NCI-H1694 treated with DMSO at 0.1 percent for 48 hours (cell line): ENCODE data around the gene MYRIP.
"Not testable (repeated sequence)": the region's sequence is repeated elsewhere in the genome, so short reads cannot be mapped to it uniquely, and the experiment has no call there.

ENCODE experiments used
- DNase-seq: peaks from one replicate; lab custom pipeline; 2025; lab: John Stamatoyannopoulos, UW

Gene MYRIP

DNA sequence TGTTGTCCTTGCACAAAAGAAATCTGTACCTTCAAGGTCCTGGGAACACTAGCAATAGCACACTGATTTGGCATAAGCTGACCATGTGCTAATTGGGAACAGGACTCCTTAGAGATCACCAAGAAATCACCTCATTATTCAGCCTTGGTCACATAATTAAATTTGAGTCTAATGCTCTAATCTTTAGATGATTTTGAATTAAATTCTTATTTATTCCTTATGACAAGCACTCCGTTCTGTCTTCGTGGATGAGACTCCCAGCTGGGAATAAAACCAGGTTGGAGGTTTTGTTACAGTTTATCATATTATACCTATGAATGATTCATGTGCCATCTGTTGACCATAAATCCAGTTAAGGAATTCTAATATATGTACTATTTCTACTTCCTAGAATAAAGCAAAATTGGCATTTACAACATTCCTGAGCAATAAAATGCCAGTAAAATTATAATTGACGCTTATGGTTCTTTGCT, 162.2 kb downstream of the MYRIP start:
- DNase-seq, result no peak

DNA sequence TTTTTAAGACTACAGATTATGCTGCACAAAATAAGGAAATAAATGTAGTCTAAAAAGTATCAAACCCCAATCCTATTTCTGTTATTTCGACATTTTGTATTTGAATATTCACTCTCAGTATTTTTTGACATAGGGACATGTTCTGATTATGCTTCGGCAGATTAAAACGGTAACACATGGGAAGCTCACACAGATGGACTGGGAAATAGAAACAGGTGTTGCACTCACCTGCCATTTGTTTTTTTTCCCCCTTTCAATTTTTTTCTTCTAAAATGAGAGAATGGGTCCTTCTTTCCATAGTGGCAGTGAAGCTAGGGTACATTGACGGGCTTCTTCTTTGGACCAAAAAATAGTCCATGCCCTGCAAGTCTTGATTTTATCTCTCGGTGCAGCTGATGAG, 163.1 kb downstream of the MYRIP start:
- no peak for DNase-seq

DNA sequence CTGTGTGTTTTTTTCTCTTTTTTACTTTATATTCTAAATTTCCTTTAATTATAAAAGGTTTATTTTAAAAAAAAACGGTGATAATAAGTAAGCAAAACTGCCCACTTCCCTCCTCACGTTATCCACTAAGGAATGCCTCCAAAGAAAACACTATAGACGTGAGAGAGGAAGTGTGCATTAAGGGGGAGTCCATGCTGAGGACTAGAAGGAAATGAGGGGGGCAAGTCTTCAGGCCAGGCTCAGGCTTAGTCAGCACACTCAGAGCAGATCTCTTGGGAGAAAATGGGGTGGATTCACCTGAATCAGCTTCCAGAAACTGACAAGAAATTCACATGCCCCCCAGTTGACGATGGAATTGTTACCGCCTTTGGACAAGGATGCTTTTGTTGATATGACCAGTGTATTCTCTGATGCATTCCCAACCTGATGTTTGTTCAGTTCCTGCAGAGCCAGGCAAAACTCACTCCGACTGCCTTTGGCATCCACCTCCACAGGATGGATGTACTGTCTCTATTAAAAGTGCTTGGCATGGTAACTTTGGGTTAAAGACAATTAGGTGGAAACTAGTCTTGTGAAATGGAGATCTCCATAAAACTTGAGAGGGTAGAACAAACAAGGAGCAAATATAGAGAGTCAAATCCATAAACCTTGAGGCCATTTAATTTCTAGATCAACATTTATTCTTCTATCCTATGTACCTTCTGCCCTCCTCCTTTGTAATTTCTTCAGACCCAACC, 167.8 kb downstream of the MYRIP start:
- DNase-seq, result no peak

DNA sequence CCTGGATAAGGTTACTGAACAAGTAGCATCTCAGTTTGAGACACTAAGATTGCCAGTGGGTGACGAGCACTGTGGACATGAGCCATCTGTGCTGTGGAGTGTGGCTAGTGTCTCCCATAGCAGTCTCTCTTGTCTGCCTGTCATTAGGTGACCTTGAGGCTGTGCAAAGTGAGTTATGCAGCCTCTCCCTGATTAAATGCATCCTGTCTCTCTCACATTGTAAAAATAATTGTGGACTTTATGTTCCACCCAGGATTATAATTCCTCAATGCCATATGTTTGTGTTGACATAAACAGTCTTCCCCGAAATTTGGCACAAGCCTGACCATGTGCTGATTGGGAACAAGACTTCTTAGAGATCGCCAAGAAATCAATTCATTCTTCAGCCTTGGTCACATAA, 168.9 kb downstream of the MYRIP start:
- DNase-seq, result no peak

DNA sequence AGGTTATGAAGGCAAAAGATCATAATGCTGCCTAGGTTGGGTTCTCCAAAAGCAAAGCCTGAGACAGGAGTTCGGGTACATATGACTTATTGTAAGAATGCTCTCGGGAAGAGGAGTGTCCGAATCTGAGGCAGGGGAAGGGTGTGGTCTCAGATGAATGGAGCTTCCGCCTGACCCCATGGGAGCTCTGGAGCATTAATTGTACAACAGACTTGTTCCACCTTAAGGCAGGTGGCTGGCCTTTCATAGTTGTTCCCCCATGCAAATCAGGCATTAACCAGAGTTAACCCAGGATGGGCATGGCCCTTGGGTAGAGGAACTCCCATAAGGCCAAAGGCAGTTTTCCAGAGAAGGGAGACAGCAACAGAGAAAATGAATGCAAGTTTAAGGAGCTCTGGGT, 170.6 kb downstream of the MYRIP start:
- DNase-seq, result no peak

DNA sequence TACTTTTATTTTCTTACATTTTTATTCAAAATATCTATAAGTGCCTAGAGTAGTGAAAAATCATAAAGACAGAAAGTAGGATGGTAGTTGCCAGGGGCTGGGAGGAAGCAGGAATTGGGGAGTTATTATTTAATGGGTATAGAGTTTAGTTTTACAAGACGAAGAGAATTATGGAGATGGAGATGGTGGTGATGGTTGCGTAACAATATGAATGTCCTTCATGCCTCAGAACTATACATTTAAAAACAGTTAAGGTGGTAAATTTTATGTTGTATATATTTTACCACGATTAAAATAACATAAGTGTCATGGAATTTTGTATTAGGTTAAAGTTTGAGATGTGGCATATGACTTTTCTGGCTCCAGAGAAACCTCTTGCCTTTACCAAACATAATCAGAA, 171.4 kb downstream of the MYRIP start:
- no peak for DNase-seq

DNA sequence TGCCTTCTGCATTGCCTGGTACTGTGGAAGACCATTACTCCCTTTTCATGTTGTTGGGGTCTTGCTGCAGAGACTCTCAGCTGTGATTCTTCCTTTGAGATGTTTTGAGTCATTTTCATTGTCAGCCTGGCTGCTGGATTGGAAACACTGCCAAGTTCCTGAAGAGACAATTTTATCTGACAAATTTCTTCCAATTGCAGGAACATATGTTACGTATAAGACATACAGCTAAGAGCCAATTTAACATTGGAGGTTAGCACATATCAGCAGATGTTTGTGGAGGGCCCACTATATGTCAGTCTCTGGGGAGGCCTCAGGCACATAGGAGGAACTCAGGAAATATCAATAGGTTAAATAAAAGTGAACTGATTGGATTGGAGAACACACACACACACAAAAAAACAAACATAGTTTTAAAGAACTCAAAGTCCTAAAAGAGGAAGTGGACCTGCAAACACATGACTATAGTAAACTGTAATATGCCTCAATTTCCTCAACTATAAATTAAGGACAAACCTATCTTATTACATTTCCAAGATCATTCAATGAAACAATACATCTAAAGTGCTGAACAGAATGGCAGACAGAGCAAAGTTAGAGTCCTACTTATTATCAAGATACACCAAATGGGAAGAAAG, 172.3 kb downstream of the MYRIP start:
- DNase-seq, result no peak

- DNase-seq, result no peak
Measured at GRCh38 chr3:39982665-39983357, 173.4 kb downstream of the MYRIP start.

DNA sequence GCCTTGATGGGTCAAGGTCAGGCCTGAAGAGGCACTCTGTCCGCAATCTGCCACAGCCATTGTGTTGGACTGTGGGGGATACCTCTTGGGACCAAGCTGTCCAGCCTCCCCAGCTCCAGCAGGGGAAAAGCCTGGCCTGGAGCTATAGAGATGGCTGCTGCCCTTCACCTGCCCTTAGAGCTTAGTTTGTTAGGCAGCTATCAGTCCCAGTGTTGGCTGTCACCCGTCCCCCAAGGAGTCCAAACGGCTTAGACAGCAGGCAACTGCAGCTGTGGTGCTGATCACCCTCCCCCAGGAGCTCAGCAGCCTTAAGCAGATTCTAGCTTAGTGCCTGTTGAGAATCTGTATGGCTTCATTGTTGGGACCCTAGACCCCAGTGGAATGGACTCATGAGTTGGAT, 180.3 kb downstream of the MYRIP start:
- DNase-seq, result no peak

- DNase-seq, result no peak
Measured at GRCh38 chr3:39990532-39990931, 181.1 kb downstream of the MYRIP start.

DNA sequence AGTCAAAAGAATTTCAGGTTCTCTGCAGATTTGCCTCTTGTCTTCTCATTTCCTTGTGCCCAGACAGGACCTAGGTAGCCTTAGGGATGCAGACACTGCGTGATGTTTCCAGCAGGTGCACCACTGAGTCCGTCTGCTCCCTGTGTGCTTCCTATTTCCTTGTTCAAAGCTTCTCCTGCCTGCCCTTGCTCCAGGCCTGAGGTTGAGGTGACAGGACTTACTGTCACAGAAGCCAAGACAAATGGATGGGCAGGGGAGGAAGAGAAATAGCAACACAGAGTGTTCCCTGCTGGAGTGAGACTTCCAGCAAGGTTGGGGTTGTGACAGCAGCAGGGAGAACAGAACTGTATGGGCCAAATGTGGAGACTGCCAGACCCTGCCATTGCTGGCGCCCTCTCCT, 199.4 kb downstream of the MYRIP start:
- DNase-seq, result no peak

DNA sequence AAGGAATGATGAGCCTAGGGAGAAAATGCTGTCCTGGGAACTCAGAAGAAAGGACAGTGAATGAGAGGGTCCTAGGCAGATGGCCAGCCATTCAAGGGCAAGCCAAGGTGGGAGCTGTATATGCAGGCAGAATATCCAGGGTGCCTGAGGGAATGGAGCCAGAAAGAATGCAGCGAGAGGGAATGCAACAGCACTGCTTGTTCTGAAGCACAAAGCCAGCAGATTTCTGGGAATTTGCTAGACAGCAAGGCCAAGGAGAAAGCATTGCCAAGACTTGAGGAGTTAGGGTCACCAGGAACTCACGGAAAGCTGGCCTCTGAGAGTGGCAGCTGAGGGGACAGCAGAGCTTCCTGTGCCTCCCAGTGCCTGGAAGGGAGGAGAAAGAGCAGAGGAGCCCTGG, 200.6 kb downstream of the MYRIP start:
- no peak for DNase-seq

- no peak for DNase-seq
Measured at GRCh38 chr3:40012381-40012780, 203.0 kb downstream of the MYRIP start.

DNA sequence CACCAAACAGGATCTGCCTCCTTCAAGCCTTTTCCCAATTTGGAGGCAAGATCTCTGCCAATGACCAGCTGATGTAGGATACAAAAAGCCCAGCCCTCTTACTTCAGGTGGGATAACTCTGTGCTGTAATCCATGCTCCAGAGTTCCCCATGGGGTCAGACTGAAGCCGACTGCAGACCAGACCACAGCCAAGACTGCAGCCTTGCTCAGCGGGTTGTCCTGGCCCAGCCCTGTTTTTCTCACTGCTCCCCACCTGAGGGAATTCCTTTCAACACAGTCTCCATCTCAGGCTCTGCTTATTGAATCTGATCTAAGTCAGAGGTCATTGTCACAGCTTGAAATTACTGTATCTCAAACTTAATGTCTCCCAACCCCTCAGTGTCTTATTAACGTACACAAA, 207.0 kb downstream of the MYRIP start:
- DNase-seq, result no peak

- no peak for DNase-seq
Measured at GRCh38 chr3:40018369-40018768, 209.0 kb downstream of the MYRIP start.

DNA sequence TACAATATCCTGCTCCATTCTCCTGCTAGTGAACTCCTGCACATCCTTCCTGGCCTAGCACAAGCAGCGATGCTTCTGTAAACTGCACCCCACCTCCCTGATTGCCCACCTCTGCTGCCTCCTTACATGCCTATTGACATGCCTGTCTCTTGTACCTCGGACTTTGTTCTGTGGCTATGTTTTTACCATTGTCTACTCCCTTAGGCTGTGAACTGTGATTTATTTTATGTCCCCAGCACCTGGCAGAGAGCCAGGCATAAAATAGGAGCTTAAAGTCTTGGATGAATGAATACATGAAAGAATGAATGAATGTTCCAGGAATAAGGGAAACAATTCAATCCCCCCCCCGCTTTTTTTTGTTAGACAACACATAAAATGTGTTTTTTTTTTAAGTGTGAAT, 210.0 kb downstream of the MYRIP start:
- DNase-seq, result no peak

- no peak for DNase-seq
Measured at GRCh38 chr3:40020689-40021088, 211.3 kb downstream of the MYRIP start.

- no peak for DNase-seq
Measured at GRCh38 chr3:40021338-40021737, 211.9 kb downstream of the MYRIP start.

- no peak for DNase-seq
Measured at GRCh38 chr3:40022297-40022827, 213.0 kb downstream of the MYRIP start.

DNA sequence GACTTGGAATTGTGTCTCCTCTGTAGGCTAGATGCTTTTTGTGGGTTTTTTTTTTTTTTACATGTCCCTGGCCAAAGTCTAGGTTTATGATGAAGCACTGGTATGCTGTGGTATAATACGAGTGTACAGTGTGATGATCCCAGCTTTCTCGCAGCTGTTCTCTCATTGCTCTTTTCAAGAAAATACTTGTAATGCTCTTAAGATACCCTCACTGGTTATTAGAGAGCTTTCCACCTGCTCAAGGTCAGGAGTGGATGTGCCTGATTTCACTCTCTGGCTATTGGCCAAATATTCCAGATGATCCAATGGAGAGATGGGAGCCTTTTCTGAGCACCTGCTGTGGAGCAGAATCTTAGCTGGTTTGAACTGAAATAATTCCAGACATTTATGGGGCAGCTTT, 215.1 kb downstream of the MYRIP start:
- DNase-seq, result no peak

DNA sequence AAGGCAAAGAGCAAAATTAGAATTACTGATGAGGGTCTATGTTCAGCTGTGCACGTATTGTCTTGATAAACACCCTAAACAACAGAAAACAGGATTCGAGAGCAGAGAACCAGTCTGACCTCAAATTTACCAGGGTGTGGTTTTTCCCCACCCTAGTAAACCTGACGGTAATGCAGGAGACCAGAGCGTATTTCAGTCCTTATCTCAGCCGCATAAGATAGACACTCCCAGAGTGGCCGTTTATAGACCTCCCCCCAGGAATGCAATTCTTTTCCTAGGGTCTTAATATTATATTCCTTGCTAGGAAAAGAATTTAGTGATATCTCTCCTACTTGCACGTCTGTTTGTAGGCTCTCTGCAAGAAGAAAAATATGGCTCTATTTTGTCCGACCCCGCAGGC, 216.5 kb downstream of the MYRIP start:
- DNase-seq, result not testable (repeated sequence)

DNA sequence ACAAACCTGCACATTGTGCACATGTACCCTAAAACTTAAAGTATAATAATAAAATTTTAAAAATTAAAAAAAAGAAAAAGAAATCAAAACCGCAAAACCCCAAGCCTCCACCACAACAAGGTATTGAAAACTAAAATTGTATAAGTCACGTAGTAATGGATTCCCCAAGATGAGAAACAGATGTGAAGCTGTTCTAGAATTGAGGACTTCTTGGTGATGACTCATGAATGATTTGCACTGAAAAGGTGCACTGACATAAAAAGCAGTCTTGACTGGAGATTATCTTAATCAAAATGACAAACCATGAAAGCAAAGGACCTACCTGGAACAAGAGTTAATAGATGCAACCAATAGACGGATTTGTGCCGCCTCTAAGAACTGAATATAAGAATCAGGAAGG, 225.8 kb downstream of the MYRIP start:
- DNase-seq, result no peak

DNA sequence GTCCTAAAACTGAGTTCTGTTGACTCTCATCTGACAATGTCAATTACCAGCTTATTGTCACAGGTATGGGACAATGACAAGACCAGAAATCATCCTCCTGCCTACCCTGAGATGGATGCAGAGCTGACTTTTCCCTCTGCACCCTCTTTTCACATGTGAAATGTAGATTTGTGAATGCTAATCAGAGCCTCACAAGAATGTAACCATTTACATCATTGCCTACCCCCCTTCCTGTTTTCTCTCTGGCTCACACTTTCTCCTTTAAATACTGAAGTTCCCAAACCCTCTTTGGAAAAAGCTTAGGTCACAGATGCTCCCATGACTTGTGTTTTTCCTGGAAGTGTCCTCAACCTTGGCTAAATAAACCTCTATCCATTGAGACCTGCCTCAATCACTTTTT, 228.2 kb downstream of the MYRIP start:
- no peak for DNase-seq
